Stimulated activated CD4-positive, alpha-beta T cell treated with anti-CD3 and anti-CD28 coated beads, Interleukin-12 subunit alpha, Interleukin-12 subunit beta, amount 100 ng/mL, for 48 hours (primary cell): ENCODE measurements around the gene PTPRU.
"Not testable (repeated sequence)": the region's sequence is repeated elsewhere in the genome, so short reads cannot be mapped to it uniquely, and the experiment has no call there.

Experiments used
- DNase-seq, 3 donors: peaks; one replicate each; pipeline ENCODE4 v3.0.0-alpha.2; 2020; ENCODE audit warnings: low read depth in 2 of 3, low spot score in 1 of 3

The PTPRU gene

GRCh38 chr1:29221296-29221695, 15.0 kb upstream of the PTPRU start:
- DNase-seq = no peak

GRCh38 chr1:29222260-29222659, 14.1 kb upstream of the PTPRU start:
- not testable (repeated sequence) for DNase-seq

- no peak for DNase-seq
These were observed 13.6 kb upstream of the PTPRU start for GRCh38 chr1:29222686-29223085.

GRCh38 chr1:29223521-29223920, 12.8 kb upstream of the PTPRU start:
- DNase-seq = no peak

DNA sequence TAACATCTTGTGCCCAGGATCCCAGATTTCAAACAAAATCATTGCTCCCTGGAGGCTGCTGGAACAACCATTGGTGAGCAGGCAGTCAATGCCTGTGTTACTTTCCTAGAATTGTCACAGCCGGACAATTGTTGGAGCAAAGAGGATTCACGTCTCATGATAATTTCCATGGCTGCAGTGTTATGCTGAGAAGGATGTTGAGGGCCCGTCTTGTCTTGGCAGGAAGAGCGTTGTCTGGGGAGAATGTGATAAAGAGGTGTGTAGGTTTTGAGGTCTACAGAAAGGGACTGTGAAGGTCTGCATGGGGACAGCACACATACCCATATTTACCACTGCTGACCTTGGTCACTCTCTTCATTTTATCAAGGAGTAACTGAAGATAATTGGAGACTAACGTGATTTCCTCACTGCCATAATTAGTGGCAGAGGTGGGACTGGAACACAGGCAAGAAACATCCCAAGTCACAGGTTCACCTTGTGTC, 11.9 kb upstream of the PTPRU start:
- no peak for DNase-seq

- no peak for DNase-seq
These were observed 11.0 kb upstream of the PTPRU start for GRCh38 chr1:29225361-29225760.

- DNase-seq = no peak
These were observed 8.8 kb upstream of the PTPRU start for GRCh38 chr1:29227511-29227910.

DNA sequence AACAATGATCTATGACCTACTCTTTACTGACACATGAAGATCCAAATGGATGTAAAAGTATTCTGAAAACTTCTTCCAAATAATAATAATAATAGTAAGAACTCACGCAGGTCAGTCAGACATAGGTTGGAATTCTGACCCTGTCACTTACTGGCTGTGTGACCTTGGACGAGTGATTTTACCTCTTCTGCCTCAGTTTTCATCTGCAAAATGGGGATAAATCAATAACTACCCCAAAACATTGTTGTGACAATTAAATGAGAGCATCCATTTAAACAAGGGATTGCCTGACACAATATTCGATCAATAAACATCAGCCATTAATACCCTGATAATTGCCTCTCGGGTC, 6.1 kb upstream of the PTPRU start:
- DNase-seq = no peak

GRCh38 chr1:29230553-29231378, 5.6 kb upstream of the PTPRU start, which contains the start of gene MECR:
Gene MECR (minus strand): TSS chr1:29230934. CDS start chr1:29230906, 28 bp downstream.
- DNase-seq = peak; percentile 92 to 98 (median 94)

DNA sequence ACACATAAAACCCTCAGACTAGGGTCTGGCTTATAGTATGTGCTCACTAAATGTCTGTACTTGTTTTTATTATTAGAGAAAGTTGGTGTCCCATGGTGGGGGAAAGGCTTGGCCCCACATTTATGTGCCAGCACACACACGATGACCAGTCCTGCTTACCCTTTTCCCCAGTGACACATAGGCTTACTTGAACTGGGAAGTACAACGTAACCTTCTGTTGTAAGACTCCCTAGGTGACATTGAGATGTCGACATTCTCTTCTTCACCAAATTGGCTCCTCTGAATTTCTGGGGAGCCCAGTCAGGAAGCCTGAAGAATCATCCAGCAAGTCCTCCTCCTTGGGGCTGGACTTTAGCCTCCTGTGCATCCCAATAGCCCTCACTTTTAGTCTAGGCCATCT, 3.9 kb upstream of the PTPRU start:
- DNase-seq = no peak

DNA sequence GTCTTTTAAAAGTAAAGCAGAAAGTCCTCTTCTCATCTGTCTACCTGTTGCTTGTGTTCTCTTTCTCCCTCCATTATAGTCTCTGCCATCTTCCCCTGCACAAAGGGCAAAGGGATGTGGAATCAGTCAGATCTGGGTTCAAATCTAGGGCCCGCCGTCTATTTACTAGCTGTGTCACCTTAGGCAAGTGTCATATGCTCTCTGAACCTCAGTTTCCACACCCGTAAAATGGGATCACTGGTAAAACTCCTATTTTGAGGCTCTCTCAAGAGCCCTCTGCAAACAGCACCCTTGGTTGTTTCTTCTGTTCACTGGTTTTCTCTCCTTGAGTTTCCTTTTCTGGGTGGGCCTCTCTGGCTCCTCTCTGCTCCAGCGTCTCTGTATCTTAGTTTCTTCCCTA, 2.6 kb upstream of the PTPRU start:
- DNase-seq = no peak

DNA sequence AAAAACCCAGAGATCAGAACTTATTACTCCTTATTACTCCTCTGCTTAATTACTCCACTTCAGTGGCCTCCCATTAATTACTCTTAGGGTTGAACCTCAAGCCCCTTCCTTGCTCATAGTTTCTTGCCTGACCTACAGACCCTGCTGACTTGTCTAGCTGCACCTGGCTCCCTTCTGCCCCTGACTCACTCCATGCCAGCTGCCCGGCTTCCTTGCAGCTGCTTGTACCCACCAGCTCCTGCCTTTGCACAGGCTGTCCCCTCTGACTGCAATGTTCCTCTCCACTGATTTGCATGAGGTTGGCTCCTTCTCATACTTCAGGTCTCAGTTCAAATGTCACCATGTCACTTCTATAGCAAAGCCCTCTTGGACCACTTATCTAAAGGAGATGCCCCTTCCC, 1.9 kb upstream of the PTPRU start:
- no peak for DNase-seq

GRCh38 chr1:29234881-29235280, 1.4 kb upstream of the PTPRU start:
- not testable (repeated sequence) for DNase-seq

DNA sequence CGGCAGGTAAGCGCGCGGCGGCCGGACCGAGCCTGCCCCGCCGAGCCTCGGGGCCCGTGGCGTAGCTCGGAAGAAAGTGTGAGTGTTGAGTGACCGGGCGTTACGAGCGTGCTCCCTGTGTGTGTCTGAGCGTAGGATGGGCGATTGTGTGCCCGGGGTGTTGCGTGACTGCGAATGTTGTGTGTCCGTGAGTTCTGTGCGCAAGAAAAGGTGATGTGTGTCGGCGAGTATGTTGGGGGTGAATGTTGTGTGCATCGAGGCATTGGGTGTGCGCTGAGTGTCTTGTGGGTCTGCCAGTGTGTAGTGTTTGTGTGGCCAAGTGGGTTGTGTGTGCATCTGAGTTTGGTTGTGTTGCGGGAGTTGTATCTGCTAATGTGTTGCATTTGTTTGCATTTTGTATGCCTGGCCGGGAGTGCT, 398 bp downstream of the PTPRU start:
- no peak for DNase-seq

DNA sequence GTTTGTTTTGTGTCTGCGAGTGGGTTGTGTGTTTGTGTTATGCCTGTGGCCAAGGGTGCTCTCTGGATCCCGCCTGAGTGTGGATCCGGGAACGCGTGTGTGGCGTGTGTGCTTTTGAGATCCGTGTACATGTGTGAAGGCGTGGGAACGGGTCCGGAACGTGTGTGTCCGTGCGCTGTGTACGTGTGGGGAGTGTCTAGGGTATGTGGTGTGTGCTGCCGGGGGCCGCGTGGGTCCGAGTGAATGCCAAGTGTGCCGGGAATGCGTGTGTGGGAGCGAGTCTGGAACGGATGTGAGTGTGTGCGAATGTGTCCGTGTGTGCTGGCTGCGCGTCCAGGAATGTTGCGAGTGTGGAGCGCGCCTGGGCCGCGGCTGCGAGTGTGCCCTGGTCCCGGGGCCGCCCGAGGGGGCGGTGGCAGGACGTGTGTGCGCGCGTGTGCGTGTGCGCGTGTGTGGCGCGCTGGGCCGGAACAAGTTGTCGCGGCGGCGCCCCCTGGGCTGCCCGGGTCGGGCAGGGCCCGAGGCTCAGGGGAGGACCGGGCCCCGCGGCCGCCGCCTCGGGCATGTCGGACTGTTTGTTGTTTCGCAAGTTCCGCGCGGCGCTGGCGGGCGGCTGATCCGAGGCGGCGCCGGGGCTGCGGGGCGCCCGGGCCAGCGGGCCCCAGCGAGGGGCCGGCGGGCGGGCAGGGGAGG, 953 bp downstream of the PTPRU start:
- DNase-seq = no peak

GRCh38 chr1:29237852-29238619, 1.7 kb downstream of the PTPRU start:
- DNase-seq = no peak

DNA sequence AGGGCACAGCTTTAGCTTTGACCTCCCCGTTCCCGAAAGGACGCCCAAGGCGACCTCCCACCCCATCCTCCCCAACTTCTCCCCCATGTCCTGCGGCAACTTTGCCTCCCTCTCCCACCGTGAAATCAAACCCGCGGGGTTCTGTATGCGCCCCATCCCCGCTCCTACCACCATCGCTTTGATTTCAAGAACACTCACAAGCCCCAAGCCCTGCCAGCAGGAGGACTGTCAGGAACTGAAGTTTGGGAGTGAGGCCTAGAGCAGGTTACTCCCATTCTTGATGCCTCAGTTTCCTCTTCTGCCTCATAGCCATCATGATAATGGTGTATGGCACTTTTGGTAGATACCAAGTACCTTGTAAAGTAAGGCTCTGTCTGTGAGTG, 2.3 kb downstream of the PTPRU start:
- DNase-seq = no peak

DNA sequence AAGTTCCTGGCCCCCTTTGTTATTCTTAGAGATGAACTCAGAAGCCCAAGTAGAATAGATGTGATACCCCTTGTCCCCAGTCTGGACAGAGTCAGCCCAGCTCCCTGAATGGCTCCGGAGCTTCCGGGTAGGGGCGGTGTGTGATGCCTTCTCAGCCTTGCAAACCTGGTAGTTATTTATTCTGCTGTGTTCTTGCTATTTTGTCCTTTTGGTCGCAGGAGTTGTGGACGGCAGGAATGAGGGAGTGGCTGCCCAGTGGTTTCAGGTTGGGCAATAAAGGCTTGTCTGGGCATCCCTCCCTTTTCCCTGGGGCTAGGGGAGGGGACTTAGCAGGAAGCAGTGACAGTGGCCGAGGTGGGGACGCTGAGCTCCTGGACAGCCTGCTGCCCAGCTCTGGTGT, 2.8 kb downstream of the PTPRU start:
- no peak for DNase-seq

DNA sequence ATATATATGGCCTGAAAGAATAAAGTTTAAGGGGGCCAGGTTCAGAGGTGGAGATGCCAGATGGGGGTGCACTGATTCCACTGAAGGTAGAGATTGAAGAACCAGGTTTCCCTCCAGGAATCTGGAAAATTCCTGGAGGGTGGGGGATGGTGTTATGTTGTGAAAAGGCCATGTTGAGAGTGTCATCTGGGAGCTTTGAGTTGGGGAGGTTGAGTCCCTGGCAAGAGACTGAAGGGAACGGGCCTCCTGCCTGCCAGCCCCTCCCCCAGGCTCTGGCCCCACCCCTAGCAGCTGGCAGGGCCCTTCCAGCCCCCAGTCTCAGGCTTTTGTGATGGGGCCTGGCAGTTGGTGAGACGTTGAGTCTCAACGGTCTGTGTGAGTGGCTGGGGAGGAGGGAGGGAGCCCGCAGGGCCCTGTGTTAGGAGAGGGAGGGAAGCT, 4.1 kb downstream of the PTPRU start:
- no peak for DNase-seq

- DNase-seq = no peak
These were observed 4.7 kb downstream of the PTPRU start for GRCh38 chr1:29240986-29241385.

- DNase-seq = no peak
These were observed 6.9 kb downstream of the PTPRU start for GRCh38 chr1:29243023-29243870.
